Measurements from ENCODE around the gene RAPGEF2.
"Not testable (repeated sequence)": the region's sequence is repeated elsewhere in the genome, so short reads cannot be mapped to it uniquely, and the experiment has no call there.

The RAPGEF2 gene

GRCh38 chr4:159155119-159155518 lies 52.2 kb downstream of the RAPGEF2 start:
- Histone ChIP-seq H3K27ac (no peak overlapping the region), H3K36me3 (no peaks in the 10 kb centered on the region), H3K27me3 (ENCODE audit: insufficient read depth, low read depth, severe bottlenecking) (no peaks in the 10 kb centered on the region), H3K4me3 (ENCODE audit: low read depth, low read length) (no peak overlapping the region), H3K9me3 (ENCODE audit: severe bottlenecking) (no peaks in the 10 kb centered on the region)
- TF ChIP-seq CTCF (IDR thresholded peaks at IDR 0.05; ENCODE audit: low read depth, low read length), result no peak
- DNase-seq, result no peak

GRCh38 chr4:159158083-159158617 lies 55.3 kb downstream of the RAPGEF2 start:
- no peak overlapping the region for H3K27ac ChIP-seq
- H3K4me3 ChIP-seq (ENCODE audit: low read depth, low read length), result no peak overlapping the region
- no peak for DNase-seq
- no peaks in the 10 kb centered on the region for H3K36me3 ChIP-seq
- no peak for TF ChIP-seq CTCF (IDR thresholded peaks at IDR 0.05; ENCODE audit: low read depth, low read length)
- H3K9me3 ChIP-seq (ENCODE audit: severe bottlenecking), result no peaks in the 10 kb centered on the region
- no peaks in the 10 kb centered on the region for H3K27me3 ChIP-seq (ENCODE audit: insufficient read depth, low read depth, severe bottlenecking)

DNA sequence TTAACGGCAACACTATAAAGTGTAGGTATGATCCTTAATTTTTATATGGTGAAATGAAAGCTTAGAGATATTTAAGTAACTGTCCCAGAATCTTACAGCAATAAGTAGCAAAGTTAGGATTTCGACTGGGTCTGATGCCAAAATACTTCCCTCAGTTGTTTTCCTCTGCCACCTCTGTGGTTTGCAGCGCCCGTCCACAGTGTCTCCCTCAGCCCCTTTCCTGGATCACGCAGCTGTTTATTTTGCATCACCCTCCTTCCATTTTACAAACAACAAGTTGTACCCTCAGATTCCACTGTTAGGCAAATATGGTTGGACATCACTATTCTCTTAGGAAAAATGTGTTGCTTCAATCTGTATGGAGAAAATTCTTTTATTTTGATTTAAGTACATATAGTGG lies 56.1 kb downstream of the RAPGEF2 start:
- DNase-seq, result no peak
- Histone ChIP-seq H3K27me3 (ENCODE audit: insufficient read depth, low read depth, severe bottlenecking) (no peaks in the 10 kb centered on the region), H3K9me3 (ENCODE audit: severe bottlenecking) (no peaks in the 10 kb centered on the region), H3K36me3 (no peaks in the 10 kb centered on the region), H3K4me3 (ENCODE audit: low read depth, low read length) (no peak overlapping the region), H3K27ac (no peak overlapping the region)
- no peak for TF ChIP-seq CTCF (IDR thresholded peaks at IDR 0.05; ENCODE audit: low read depth, low read length)

DNA sequence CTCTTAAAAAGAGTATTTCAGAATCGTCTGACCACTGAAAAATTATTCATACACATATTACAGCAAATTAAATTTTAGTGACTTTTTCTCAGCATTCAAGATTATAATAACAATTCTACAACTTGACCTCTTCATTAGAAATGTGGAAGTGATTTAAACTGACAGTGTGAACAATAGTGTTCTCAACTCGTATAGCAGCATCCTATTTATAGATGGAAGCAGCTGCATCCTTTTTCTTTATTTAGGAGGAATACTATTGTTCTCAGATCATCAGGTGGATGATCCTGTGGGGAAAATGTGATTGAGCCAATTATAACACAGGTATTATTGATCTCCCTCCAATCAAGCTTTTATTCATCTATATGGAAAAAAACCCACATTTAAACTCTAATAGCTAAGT lies 56.7 kb downstream of the RAPGEF2 start:
- no peak for TF ChIP-seq CTCF (IDR thresholded peaks at IDR 0.05; ENCODE audit: low read depth, low read length)
- no peak overlapping the region for H3K4me3 ChIP-seq (ENCODE audit: low read depth, low read length)
- H3K27me3 ChIP-seq (ENCODE audit: insufficient read depth, low read depth, severe bottlenecking), result no peaks in the 10 kb centered on the region
- H3K36me3 ChIP-seq, result no peaks in the 10 kb centered on the region
- DNase-seq, result no peak
- no peak overlapping the region for H3K27ac ChIP-seq
- no peaks in the 10 kb centered on the region for H3K9me3 ChIP-seq (ENCODE audit: severe bottlenecking)

DNA sequence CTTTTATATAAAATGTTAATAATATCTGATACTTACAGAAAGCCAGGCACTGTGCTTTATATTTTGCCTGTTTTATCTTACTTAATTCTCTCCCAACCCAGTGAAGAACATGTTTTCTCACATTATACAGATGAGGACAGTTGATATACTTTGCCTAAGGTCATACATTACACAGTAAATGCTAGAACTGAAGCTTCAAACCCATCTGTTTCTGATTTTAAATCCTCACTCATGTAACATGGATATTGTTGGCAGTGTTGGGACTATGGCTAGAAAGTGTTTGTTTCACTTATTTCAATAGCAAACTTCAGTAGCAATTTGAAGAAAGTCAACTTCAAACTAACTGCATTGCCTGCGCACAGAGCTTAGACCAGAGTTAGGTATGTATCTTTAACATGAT lies 57.4 kb downstream of the RAPGEF2 start:
- no peaks in the 10 kb centered on the region for H3K27me3 ChIP-seq (ENCODE audit: insufficient read depth, low read depth, severe bottlenecking)
- no peak for TF ChIP-seq CTCF (IDR thresholded peaks at IDR 0.05; ENCODE audit: low read depth, low read length)
- H3K36me3 ChIP-seq, result no peaks in the 10 kb centered on the region
- DNase-seq, result no peak
- no peaks in the 10 kb centered on the region for H3K9me3 ChIP-seq (ENCODE audit: severe bottlenecking)
- no peak overlapping the region for H3K4me3 ChIP-seq (ENCODE audit: low read depth, low read length)
- H3K27ac ChIP-seq, result no peak overlapping the region

DNA sequence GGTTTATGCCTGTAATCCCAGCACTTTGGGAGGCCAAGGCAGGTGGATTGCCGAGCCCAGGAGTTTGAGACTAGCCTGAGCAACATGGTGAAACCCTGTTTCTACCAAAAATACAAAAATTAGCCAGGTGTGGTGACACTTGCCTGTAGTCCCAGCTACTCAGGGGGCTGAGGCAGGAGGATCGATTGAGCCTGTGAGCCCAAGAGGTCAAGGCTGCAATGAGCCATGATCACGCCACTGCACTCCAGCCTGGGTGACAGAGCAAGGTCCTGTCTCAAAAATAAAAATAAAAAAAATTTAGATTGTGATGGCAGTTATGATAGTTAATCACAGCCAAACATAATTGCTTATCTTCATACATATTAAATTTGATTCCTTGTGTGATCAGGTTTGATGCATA lies 58.6 kb downstream of the RAPGEF2 start:
- not testable (repeated sequence) for DNase-seq; H3K9me3 ChIP-seq (ENCODE audit: severe bottlenecking); H3K4me3 ChIP-seq (ENCODE audit: low read depth, low read length); H3K36me3 ChIP-seq; H3K27me3 ChIP-seq (ENCODE audit: insufficient read depth, low read depth, severe bottlenecking); H3K27ac ChIP-seq

Data from WERI-Rb-1 (cell line).